GM12874 (cell line): ENCODE results near the gene IFT43.

Experiments used
- TF ChIP-seq, protein P1 (sequence below): IDR thresholded peaks from 2 replicates; pipeline ENCODE4 v1.5.1; 2011; ENCODE audit warnings: low read depth, mild to moderate bottlenecking, control low read depth, low read length, moderate library complexity; ENCODE audit not compliant: insufficient read depth

The IFT43 gene

DNA sequence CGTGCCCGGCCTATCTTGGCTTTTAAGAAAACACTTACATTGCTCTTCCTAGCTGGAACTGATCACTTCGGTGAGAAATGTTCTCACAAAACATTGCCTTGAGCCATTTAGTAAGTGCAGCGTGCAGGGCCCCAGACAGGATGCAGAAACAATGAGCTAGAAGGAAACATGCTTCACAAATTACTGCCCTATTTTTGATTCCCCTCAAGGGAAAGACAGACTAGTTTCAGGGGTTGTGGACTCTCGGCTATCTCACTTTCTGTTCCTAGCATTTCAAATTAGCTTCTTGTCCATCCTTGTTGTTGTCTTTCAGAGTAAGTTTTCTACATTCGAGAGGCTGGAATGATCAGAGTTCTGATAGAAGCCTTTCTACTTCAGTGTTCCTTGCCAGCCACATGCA is 25.3 kb upstream of the IFT43 start:
- TF ChIP-seq, protein P1, sequence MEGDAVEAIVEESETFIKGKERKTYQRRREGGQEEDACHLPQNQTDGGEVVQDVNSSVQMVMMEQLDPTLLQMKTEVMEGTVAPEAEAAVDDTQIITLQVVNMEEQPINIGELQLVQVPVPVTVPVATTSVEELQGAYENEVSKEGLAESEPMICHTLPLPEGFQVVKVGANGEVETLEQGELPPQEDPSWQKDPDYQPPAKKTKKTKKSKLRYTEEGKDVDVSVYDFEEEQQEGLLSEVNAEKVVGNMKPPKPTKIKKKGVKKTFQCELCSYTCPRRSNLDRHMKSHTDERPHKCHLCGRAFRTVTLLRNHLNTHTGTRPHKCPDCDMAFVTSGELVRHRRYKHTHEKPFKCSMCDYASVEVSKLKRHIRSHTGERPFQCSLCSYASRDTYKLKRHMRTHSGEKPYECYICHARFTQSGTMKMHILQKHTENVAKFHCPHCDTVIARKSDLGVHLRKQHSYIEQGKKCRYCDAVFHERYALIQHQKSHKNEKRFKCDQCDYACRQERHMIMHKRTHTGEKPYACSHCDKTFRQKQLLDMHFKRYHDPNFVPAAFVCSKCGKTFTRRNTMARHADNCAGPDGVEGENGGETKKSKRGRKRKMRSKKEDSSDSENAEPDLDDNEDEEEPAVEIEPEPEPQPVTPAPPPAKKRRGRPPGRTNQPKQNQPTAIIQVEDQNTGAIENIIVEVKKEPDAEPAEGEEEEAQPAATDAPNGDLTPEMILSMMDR: no peak

DNA sequence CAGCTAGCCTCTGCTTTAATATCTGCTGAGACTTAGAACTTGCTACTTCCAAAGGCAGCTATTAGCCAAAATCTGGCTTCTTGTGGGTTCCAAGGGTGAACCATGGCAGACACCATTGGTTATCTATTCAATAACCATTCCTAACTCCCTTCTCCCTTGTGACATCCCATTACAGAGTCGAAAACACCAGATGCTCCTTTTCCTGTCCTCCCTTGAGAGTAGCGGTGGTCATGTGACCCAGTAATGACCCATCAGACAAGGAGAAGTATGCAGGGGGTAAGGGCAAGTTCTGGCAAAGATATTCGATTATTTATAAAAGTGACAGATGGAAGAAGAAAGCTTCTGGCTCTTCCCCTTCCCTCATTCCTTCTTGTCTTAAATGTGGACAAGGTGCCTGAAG is 23.9 kb upstream of the IFT43 start:
- TF ChIP-seq, protein P1: no peak

DNA sequence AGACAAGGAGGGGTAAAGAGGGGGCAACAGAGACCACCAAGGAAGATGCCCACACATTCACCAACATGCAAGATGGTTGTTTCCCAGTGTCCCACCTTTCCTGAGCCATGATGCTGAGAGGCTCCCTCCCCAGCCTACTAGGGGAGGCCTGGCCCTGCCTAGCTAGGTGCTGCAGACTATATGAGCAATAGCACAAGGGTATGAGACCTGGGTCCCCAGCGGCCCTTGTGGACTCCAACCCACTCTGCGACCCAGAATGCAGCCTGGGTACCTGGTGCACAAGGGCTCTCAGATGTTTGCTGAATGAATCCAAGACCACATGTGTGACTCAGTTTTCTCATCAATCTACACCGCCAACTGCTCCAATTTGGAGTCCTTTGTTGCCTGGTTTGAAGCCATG is 17.7 kb upstream of the IFT43 start:
- TF ChIP-seq, protein P1: no peak

DNA sequence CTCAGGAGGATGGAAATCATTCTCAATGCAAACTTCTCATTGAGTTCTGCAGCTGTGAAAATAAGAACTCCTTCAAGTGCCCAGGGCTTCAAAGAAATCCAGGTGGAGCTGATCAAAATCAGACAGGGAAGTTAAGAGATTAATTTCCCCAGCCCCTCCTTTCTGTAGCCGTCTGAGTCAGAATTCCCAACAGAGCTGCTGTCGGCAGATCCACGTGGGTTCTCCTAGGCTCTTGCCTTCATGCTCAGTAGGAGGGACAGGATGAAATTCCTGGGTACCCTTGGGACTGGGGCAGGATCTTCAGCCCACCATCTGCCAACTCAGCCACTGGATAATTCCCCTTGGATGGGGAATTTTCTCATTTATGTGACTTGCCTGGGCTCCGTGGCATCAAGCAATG is 17.1 kb upstream of the IFT43 start:
- TF ChIP-seq, protein P1: no peak

DNA sequence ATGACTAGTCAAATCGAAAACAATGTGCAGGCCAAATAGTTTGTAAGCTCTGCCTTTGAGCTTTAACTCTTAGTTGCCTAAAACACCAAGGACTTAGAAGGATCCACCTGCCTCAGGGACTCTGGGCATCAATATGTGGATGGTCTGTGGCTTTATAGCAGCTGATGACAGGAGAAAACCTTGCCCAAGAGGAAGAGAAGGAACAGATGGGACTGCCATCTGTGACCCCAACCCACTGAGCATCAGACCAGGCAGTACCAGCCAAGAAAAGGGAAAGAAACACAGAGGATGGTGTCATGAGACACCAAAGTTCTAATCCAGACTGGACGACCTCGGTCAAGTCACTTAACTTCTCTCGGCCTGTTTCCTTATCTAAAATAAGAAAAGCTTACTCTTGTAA is 16.4 kb upstream of the IFT43 start:
- TF ChIP-seq, protein P1: no peak

DNA sequence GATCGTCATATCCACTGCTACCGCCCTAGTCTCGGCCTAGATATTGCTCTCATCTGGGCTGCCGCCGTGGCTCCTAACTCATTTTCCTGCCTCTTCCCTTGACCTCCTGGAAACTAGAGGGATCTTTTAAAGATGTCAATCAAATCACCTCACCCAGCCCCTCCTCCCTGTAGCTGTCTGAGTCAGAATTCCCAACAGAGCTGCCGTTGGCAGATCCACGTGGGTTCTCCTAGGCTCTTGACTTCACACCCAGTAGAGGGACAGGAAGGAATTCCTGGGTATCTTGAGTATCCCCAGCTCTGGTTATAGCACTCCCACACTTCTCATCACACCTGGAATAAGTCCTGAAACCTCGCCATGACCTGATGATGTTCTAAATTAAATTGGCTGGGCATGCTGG is 15.7 kb upstream of the IFT43 start:
- TF ChIP-seq, protein P1: no peak

DNA sequence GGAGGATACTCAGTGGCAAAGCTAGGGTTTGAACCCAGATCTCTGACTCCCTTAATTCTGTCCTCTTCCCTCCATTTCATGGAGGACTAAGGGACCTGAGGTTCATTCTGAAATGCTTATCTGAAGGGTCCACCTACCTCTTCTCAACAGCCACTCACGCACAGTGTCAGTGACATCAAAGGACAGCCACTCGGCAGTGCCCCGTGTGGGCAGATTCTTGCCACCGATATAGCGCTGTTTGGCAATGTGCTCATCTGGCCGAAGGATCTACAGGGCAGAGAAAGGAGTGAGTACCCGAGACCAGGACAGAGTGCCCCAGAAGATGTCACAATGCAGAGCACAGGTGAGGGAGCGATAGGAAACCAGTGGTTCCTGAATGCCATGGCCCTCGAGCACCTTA is 14.6 kb upstream of the IFT43 start:
- TF ChIP-seq, protein P1: no peak

DNA sequence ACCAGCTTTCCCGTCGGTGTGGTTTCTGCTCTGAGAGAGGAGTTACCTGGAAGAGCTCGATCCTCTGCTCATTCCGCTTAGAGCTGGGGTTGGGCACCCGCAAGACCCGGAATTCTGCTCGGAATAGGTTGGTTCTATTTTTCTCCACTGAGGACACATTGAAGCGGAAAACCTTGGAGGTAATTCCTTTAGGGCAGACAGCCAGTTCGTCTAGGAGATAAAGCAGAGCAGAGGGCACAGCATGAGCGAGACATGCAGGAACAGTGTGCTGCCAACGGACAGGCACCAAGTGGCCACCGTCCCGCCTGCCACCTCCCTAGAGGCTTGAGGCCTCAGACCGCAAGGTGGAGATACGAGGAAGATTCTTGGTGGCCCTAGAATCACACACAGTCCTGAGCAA is 14.1 kb upstream of the IFT43 start:
- TF ChIP-seq, protein P1: no peak
